Psoas muscle (tissue), 8 donors: ENCODE data around the gene PYDC1. TPM values are rescaled to one million over a fixed set of nuclear protein-coding genes. Genes with fewer than 3 reads are reported as not detected.

Experiments
- ATAC-seq, 4 donors: fragments of 200-7000 bp; cut with Tn5 transposase; one replicate each; pipeline ENCODE4 v1.9.1; 2020; ENCODE audit warnings: moderate library complexity in 3 of 4, mild to moderate bottlenecking in 2 of 4
- DNase-seq, 2 donors: peaks; one replicate each; pipeline ENCODE4 v3.0.0-alpha.2; 2020
- H3K27ac ChIP-seq: fragments of 200-600 bp; one replicate; pipeline ENCODE4 v1.8.0; 2022
- H3K27me3 ChIP-seq, 3 donors: fragments of 200-600 bp in 1 of 3; one replicate each; pipeline versions ENCODE4 v1.6.1 to v1.8.0; 2013 to 2022; ENCODE audit warnings: low read length in 2 of 3, mild to moderate bottlenecking in 2 of 3, moderate library complexity in 1 of 3; ENCODE audit not compliant: insufficient read depth in 3 of 3
- H3K36me3 ChIP-seq, 2 donors: fragments of 200-600 bp in 1 of 2; one replicate each; pipeline versions ENCODE4 v1.6.1 to v1.8.0; 2013 to 2022; ENCODE audit warnings: low read depth in 1 of 2, mild to moderate bottlenecking in 1 of 2, moderate library complexity in 1 of 2; ENCODE audit not compliant: insufficient read depth in 1 of 2
- H3K4me1 ChIP-seq: fragments of 200-600 bp; one replicate; pipeline ENCODE4 v1.8.0; 2022
- H3K4me3 ChIP-seq: fragments of 200-600 bp; one replicate; pipeline ENCODE4 v1.8.0; 2022; ENCODE audit warnings: mild to moderate bottlenecking
- H3K9me3 ChIP-seq: fragments of 200-600 bp; one replicate; pipeline ENCODE4 v1.8.0; 2022
- CTCF ChIP-seq: fragments of 200-600 bp; IDR thresholded peaks from one replicate; pipeline ENCODE4 v1.8.0; 2022; ENCODE audit warnings: antibody characterized with exemption
- WGBS, 3 donors: extraction: QIAGEN DNeasy Blood & Tissue Kit; methylation state at CpG; one replicate each; pipeline versions ENCODE4 v1.1.6 to v1.1.7; 2013; 5-methylcytosine and 5-hydroxymethylcytosine counted together
- intact Hi-C, 2 donors: fragments of 100-400 bp; cut with DNase I; formaldehyde crosslinking; loops; one replicate each; pipeline versions ENCODE4 v1.11.0 to v1.14.2; 2022
- polyA plus RNA-seq, 3 donors: library from polyadenylated mRNA; stranded (reverse); fragments of 200-250 nt; gene quantifications; one replicate each; pipeline ENCODE4 v1.2.3, GENCODE V29; 2013
- total RNA-seq, 4 donors: library from RNA; stranded (reverse); fragmentation: NEBNext Ultra II Directional in 2 of 4; extraction: Animal tissue kit (Norgen Biotek cat#: 25700) in 2 of 4; gene quantifications; one replicate each; pipeline versions ENCODE4 v1.2.1 to v1.2.4, GENCODE V29; 2021 to 2023
- donor health status: healthy with polysubstance abuse.
- donor health status: DM: no; HTN: no; CAD: no; lungs with moderate emphysema.
- donor health status: Bipolar disorder and iron deficiency.
- donor health status: healthy.
- donor health status: DM: yes; HTN: yes; CAD: no.
- donor health status: DM: no; HTN: no; CAD: no.
- donor health status: DM: no; HTN: no; CAD: no.
- donor health status: DM: yes; HTN: yes; CAD: no.

Gene PYDC1
- total and polyA plus RNA-seq, 7 donors, result not detected

GRCh38 chr16:31213342-31213741, 3.6 kb downstream of the PYDC1 start:
- H3K27me3 ChIP-seq, result no peaks in the 10 kb centered on the region
- DNase-seq, result no peak
- WGBS, 3 donors, result 79 to 91% (median 80%) methylated on average over 1 of the region's 1 CpG
- peaks cover 0 to 11% of the 10 kb centered on the region in 2 donors for H3K36me3 ChIP-seq
- intact Hi-C loops, result loop anchor here (2.0 to 10.0 kb wide), 2 partner anchors 33 to 241 kb away; partner anchors contain the start of genes ARMC5 (in 1 of the 2) and FUS (in 1 of the 2)
- peak in 2 of 4 donors; percentile 9 to 16 for ATAC-seq
- peak overlapping the region; percentile 89 for H3K4me3 ChIP-seq
- H3K9me3 ChIP-seq, result no peaks in the 10 kb centered on the region
- no peak for TF ChIP-seq CTCF
- H3K4me1 ChIP-seq, result peaks cover 36% of the 10 kb centered on the region
- peak overlapping the region; percentile 99 for H3K27ac ChIP-seq

GRCh38 chr16:31206776-31207175, 10.2 kb downstream of the PYDC1 start:
- Histone ChIP-seq H3K9me3 (no peaks in the 10 kb centered on the region), H3K4me3 (no peak overlapping the region), H3K27ac (no peak overlapping the region), H3K27me3 (no peaks in the 10 kb centered on the region), H3K36me3 (no peaks in the 10 kb centered on the region), H3K4me1 (peaks cover 3% of the 10 kb centered on the region)
- no peak for TF ChIP-seq CTCF
- intact Hi-C loops, result no loop called here
- no peak for DNase-seq
- WGBS, 3 donors, result 55 to 61% (median 60%) methylated on average over 6 of the region's 6 CpGs
- ATAC-seq, result no peak

- TF ChIP-seq CTCF, result no peak
- no peak for DNase-seq
- Histone ChIP-seq H3K4me3 (no peak overlapping the region), H3K27ac (no peak overlapping the region), H3K9me3 (no peaks in the 10 kb centered on the region), H3K36me3 (peaks cover 0 to 2% of the 10 kb centered on the region in 2 donors), H3K4me1 (peaks cover 11% of the 10 kb centered on the region), H3K27me3 (no peaks in the 10 kb centered on the region)
- WGBS, 3 donors, result 86 to 89% (median 87%) methylated on average over 9 of the region's 9 CpGs
- intact Hi-C loops, result no loop called here
- ATAC-seq, result no peak
Measured at GRCh38 chr16:31204871-31205666, 11.9 kb downstream of the PYDC1 start.

GRCh38 chr16:31202414-31203375, 14.2 kb downstream of the PYDC1 start, which contains the start of gene PYCARD:
Gene PYCARD (minus strand): TSS chr16:31202760. CDS start chr16:31202690, 70 bp downstream.
- ATAC-seq, result peak; percentile 42 to 54 (median 47)
- Histone ChIP-seq H3K4me3 (peak within 1 kb of the TSS; percentile 67), H3K27ac (peak within 1 kb of the TSS; percentile 27), H3K9me3 (no peaks in the 10 kb centered on the region), H3K36me3 (peaks cover 0 to 25% of the 10 kb centered on the region in 2 donors), H3K27me3 (no peaks in the 10 kb centered on the region), H3K4me1 (peaks cover 11% of the 10 kb centered on the region)
- intact Hi-C loops, result no loop called here
- WGBS, 3 donors, result 5 to 15% (median 6%) methylated on average over 46 to 69 of the region's 69 CpGs
- TF ChIP-seq CTCF, result no peak
- peak; percentile 67 to 74 for DNase-seq
